22Rv1 (cell line): Measurements from ENCODE around the gene OGFR.
"Not testable (repeated sequence)": the region's sequence is repeated elsewhere in the genome, so short reads cannot be mapped to it uniquely, and the experiment has no call there.

Experiments
- H3K27ac ChIP-seq: fragments of 450-650 bp; 2 replicates; pipeline ENCODE4 v1.5.1; 2017
- ZFX ChIP-seq: fragments of 450-650 bp; IDR thresholded peaks from 2 replicates; pipeline ENCODE4 v1.6.1; 2017; ENCODE audit warnings: antibody characterized with exemption, borderline replicate concordance
- TF ChIP-seq, protein P1 (sequence below): fragments of 450-650 bp; IDR thresholded peaks from 2 replicates; pipeline ENCODE4 v1.5.1; 2017; ENCODE audit warnings: mild to moderate bottlenecking

Gene OGFR

DNA sequence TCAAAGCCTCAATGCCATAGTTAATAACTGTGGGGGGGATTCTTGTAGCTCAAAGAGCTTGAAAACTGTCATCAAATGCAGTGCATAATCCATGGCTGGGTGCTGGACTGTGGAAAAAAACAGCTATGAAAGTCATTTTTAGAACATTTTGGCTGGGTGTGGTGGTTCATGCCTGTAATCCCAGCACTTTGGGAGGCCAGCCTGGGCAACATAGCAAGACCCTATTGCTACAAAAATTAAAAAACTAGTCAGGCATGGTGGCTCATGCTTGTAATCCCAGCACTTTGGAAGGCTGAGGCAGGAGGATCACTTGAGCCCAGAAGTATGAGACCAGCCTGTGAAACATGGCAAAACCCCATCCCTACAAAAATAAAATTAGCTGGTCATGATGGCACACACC, 44.8 kb downstream of the OGFR start:
- no peak overlapping the region for H3K27ac ChIP-seq
- TF ChIP-seq ZFX: no peak
- TF ChIP-seq, protein P1, sequence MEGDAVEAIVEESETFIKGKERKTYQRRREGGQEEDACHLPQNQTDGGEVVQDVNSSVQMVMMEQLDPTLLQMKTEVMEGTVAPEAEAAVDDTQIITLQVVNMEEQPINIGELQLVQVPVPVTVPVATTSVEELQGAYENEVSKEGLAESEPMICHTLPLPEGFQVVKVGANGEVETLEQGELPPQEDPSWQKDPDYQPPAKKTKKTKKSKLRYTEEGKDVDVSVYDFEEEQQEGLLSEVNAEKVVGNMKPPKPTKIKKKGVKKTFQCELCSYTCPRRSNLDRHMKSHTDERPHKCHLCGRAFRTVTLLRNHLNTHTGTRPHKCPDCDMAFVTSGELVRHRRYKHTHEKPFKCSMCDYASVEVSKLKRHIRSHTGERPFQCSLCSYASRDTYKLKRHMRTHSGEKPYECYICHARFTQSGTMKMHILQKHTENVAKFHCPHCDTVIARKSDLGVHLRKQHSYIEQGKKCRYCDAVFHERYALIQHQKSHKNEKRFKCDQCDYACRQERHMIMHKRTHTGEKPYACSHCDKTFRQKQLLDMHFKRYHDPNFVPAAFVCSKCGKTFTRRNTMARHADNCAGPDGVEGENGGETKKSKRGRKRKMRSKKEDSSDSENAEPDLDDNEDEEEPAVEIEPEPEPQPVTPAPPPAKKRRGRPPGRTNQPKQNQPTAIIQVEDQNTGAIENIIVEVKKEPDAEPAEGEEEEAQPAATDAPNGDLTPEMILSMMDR: no peak

GRCh38 chr20:62850333-62850974, 45.8 kb downstream of the OGFR start:
- H3K27ac ChIP-seq: no peak overlapping the region
- TF ChIP-seq, protein P1: no peak
- no peak for TF ChIP-seq ZFX

- TF ChIP-seq ZFX: no peak
- TF ChIP-seq, protein P1: no peak
- H3K27ac ChIP-seq: no peak overlapping the region
Observed at GRCh38 chr20:62852196-62852595, 47.6 kb downstream of the OGFR start.

DNA sequence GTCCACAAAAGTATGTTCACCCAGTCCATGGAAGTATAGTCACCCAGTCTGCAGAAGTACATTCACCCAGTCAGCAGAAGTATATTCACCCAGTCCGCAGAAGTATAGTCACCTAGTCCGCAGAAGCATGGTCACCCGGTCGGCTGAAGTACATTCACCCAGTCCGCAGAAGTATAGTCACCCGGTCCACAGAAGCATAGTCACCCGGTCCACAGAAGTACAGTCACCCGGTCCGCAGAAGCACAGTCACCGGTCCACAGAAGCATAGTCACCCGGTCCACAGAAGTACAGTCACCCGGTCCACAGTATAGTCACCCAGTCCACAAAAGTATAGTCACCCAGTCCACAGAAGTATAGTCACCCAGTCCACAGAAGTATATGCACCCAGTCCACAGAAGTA, 48.2 kb downstream of the OGFR start:
- no peak overlapping the region for H3K27ac ChIP-seq
- TF ChIP-seq, protein P1: no peak
- no peak for TF ChIP-seq ZFX

- H3K27ac ChIP-seq: not testable (repeated sequence)
Observed at GRCh38 chr20:62853304-62853703, 48.7 kb downstream of the OGFR start.

GRCh38 chr20:62854121-62854520, 49.5 kb downstream of the OGFR start:
- TF ChIP-seq ZFX: no peak
- TF ChIP-seq, protein P1: no peak
- H3K27ac ChIP-seq: no peak overlapping the region

- TF ChIP-seq, protein P1: no peak
- TF ChIP-seq ZFX: no peak
- H3K27ac ChIP-seq: no peak overlapping the region
Observed at GRCh38 chr20:62855120-62855519, 50.5 kb downstream of the OGFR start.
